GM10847 (cell line): ENCODE measurements around the gene LYSET.

Source experiments
- POLR2A ChIP-seq: IDR thresholded peaks from 2 replicates; pipeline ENCODE4 v1.6.1; 2011; ENCODE audit not compliant: insufficient read length; ENCODE audit errors: extremely low read depth

The LYSET gene

DNA sequence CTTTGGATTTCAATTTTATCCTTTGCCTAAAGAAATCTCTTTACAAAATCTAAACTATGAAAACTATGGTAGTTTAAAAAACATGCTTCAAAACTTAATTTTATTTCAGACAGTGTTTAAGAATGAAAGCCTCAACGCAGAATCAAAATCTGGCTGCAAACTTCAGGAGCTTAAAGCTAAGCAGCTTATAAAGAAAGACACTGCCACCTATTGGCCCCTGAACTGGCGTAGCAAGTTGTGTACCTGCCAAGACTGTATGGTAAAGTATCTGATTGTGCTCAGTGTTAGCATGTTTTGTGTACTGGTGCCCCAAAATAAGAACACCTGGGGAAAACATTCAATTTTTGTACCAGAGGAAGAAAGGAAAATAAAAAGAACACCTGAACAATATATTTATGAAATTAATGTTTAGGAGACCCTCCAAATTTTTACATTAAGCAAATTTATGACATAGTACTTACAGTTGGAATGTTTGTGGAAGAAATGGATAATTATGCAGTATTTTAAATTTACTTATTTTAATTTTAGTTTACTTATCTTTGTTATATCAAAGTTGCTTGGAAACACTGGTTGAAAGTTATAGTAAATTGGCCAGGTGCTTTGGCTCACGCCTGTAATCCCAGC, 34.1 kb downstream of the LYSET start:
- no peak for TF ChIP-seq POLR2A

DNA sequence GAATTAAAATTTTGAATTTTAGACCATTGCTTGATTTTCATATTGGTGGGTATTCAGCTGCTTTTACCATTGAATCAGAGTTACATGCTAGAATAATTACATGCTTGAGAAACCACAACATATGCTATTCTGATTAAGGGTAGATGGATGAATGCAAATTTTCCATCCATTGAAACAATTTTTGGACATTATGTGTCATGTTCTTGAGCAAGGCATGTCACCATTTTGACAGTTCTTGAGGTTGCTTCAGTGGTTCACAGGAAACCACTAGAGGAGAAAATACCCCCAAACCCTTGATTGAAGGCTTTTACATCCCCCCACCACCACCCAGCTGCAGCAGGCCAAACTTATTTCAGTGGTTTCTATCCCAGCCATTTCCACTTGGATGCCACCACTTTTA, 35.4 kb downstream of the LYSET start:
- TF ChIP-seq POLR2A = no peak

DNA sequence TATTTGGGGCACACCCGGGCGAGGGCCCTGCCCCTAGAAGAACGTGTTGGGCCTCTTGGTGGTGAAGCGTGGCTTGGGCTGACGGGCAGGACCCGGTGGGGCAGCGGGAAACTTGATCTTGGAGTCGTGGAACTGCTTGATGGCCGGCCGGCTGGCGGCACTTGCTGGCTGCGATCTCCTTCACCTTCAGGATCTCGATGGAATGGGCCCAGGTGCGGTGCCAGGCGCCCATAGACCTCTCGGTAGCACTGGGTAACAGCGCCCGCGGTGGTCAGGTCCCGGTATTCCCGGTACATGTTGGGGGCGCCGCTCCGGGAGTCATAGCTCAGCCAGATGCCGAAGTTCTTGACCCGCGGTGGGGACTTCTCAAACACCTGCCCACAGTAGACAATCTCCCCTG, 38.4 kb downstream of the LYSET start:
- no peak for TF ChIP-seq POLR2A

DNA sequence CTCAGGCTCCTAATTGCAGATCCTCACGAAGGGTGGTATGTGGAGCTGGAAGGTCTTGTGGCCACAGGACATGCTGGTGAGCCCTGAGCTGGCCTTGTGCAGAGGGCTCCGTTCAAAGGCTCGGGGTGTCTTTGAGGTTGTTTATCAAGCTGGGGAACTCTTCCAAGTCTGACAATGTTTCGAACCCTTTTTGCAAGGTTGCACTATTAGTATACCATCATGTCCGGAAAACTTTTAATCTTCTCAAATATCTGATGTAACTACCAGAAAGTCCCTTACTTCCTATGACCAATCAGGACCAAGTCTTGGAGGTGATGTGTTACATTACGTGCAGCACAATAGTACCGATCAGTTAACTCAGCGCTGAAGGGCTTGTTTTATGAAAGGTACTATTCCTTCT, 43.4 kb downstream of the LYSET start:
- no peak for TF ChIP-seq POLR2A

DNA sequence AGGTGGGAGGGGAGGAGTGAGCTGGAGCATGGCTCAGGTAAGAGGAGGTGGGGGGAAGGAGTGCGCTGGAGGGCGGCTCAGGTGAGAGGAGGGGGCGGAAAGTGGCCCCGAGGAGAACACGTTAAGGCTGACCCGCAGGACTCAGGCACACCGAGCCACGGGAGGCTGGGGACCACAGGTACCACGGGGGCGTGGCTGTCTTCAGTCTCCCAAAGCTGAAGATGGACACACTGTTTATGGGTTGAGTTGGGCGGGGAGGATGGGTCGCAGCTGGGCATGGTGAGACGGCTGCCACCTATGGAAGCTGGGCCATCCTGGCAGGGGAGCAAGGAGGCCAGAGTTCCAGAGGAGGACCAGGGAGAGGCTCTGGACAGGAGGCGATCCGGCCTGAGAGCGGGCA, 45.4 kb downstream of the LYSET start:
- TF ChIP-seq POLR2A = no peak

DNA sequence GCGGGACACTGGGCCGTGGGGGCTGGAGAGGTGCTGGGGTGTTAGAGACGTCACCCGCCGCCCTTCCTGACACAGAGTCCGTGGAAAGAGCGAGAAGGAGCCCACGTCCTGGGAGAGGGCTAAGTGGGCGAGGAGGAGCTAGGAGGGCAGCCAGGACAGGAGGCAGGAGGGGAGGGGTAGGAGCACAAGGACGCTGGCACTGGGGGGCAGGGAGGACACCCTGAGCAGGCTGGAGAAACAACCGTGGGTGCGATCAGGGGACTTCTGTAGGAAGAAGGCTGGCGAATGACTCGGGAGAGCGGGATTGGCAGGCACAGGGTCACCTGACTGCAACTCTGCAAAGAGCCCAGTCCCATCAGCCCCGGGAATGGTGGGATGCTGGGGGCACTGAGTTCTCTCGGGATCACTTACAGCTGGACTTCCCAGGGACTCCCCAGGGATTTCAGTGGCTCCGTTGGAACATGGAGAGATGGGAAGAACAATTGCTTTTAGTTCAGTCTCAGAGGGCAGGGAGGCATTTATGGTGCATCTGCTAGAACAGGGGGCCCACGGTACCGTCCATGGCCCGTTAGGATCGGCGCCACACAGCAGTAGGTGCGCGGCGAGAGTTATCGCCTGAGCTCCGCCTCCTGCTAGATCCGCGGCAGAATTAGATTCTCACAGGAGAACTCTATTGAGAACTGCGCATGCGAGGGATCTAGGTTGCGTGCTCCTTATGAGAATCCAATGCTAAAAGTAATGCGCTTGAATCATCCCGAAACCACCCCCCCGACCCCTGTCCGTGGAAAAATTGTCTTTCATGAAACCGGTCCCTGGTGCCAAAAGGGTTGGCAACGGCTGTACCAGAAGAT, 46.2 kb downstream of the LYSET start:
- no peak for TF ChIP-seq POLR2A

DNA sequence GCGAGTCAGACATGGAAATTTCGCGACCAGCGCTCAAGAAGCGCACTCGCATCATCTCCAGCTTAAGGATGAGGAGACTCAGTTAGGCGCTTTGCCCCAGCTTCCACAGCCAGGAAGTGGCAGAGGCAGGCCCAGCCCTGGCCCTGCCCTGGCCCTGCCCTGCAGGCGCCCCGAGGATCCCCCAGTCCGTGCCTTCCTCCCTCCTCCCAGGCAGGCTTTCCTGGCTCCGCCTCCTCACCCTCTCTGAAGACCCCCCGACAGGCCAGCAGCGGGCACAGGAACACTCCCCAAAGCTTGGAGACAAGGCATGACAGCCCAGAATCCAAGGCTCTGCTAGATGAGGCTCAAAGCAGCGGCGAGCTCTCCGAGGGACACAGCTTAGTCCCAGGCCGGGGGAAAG, 47.0 kb downstream of the LYSET start:
- no peak for TF ChIP-seq POLR2A

DNA sequence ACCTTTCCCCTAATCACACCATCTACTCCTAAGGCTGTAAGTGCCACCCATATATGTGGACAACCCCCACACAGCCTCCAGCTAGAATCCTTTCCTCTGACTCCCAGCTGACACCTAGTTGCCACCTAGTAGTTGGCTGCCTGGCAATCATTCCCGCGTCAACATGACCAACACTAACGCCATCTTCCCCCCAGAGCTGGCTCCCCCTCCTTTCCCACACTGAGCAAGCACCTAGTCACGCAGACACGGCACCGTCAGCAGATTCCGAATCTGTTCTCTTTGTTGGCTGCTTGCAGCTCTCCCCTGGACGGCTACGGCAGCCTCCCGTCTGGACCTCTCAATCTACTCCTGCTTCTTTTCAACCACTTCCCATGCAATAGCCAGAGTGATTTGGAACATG, 49.7 kb downstream of the LYSET start:
- no peak for TF ChIP-seq POLR2A
